ENCODE measurements around the gene RHOXF2. TPM values are rescaled to one million over a fixed set of nuclear protein-coding genes. Genes with fewer than 3 reads are reported as not detected.
A peak's percentile ranks its signal among the peaks of the same experiment; 100 is the strongest.
"Not testable (repeated sequence)": the region's sequence is repeated elsewhere in the genome, so short reads cannot be mapped to it uniquely, and the experiment has no call there.

The RHOXF2 gene
- total RNA-seq, 1 donor from 2014 or later, result not detected

GRCh38 chrX:120145295-120145925, 13.0 kb upstream of the RHOXF2 start:
- Histone ChIP-seq H3K27ac (no peak overlapping the region), H3K4me1 (no peaks in the 10 kb centered on the region), H3K9me3 (no peaks in the 10 kb centered on the region), H3K4me3 (no peak overlapping the region), H3K27me3 (no peaks in the 10 kb centered on the region), H3K36me3 (no peaks in the 10 kb centered on the region)
- intact Hi-C loops (cut with DNase I), result no loop called here
- DNase-seq, result no peak
- TF ChIP-seq, protein P1, sequence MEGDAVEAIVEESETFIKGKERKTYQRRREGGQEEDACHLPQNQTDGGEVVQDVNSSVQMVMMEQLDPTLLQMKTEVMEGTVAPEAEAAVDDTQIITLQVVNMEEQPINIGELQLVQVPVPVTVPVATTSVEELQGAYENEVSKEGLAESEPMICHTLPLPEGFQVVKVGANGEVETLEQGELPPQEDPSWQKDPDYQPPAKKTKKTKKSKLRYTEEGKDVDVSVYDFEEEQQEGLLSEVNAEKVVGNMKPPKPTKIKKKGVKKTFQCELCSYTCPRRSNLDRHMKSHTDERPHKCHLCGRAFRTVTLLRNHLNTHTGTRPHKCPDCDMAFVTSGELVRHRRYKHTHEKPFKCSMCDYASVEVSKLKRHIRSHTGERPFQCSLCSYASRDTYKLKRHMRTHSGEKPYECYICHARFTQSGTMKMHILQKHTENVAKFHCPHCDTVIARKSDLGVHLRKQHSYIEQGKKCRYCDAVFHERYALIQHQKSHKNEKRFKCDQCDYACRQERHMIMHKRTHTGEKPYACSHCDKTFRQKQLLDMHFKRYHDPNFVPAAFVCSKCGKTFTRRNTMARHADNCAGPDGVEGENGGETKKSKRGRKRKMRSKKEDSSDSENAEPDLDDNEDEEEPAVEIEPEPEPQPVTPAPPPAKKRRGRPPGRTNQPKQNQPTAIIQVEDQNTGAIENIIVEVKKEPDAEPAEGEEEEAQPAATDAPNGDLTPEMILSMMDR (IDR thresholded peaks at IDR 0.05), result no peak
- no peak for ATAC-seq

GRCh38 chrX:120146323-120146722, 12.1 kb upstream of the RHOXF2 start:
- not testable (repeated sequence) for H3K9me3 ChIP-seq

GRCh38 chrX:120147537-120147936, 10.9 kb upstream of the RHOXF2 start:
- Histone ChIP-seq H3K27me3 (no peaks in the 10 kb centered on the region), H3K27ac (no peak overlapping the region), H3K36me3 (no peaks in the 10 kb centered on the region), H3K4me3 (no peak overlapping the region), H3K4me1 (no peaks in the 10 kb centered on the region), H3K9me3 (no peaks in the 10 kb centered on the region)
- TF ChIP-seq, protein P1 (IDR thresholded peaks at IDR 0.05), result no peak
- intact Hi-C loops (cut with DNase I), result no loop called here
- DNase-seq (no peak), ATAC-seq (no peak)

More at GRCh38 chrX:120146323-120146722, 12.1 kb upstream of the RHOXF2 start:
- H3K4me1 ChIP-seq; H3K27me3 ChIP-seq; ATAC-seq; H3K27ac ChIP-seq; DNase-seq; H3K4me3 ChIP-seq; H3K36me3 ChIP-seq; intact Hi-C loops (cut with DNase I): not testable (repeated sequence)

GRCh38 chrX:120150109-120150744, 8.2 kb upstream of the RHOXF2 start:
- DNase-seq; H3K4me3 ChIP-seq; H3K27me3 ChIP-seq; intact Hi-C loops (cut with DNase I); H3K27ac ChIP-seq; H3K9me3 ChIP-seq; H3K4me1 ChIP-seq; H3K36me3 ChIP-seq: not testable (repeated sequence)
- peak; percentile 68 for ATAC-seq

- H3K27me3 ChIP-seq; H3K36me3 ChIP-seq; H3K9me3 ChIP-seq; DNase-seq; intact Hi-C loops (cut with DNase I); H3K4me3 ChIP-seq; H3K27ac ChIP-seq; ATAC-seq; H3K4me1 ChIP-seq: not testable (repeated sequence)
Observed at GRCh38 chrX:120159086-120159485, 673 bp downstream of the RHOXF2 start.

GRCh38 chrX:120193254-120193653, 34.8 kb downstream of the RHOXF2 start:
- H3K4me3 ChIP-seq; H3K9me3 ChIP-seq; H3K27ac ChIP-seq; H3K36me3 ChIP-seq; H3K27me3 ChIP-seq; H3K4me1 ChIP-seq; intact Hi-C loops (cut with DNase I); DNase-seq; ATAC-seq: not testable (repeated sequence)

- intact Hi-C loops (cut with DNase I); DNase-seq; H3K36me3 ChIP-seq; H3K9me3 ChIP-seq; H3K27me3 ChIP-seq; ATAC-seq; H3K27ac ChIP-seq; H3K4me1 ChIP-seq; H3K4me3 ChIP-seq: not testable (repeated sequence)
Observed at GRCh38 chrX:120193720-120194119, 35.3 kb downstream of the RHOXF2 start.

- H3K36me3 ChIP-seq; H3K4me1 ChIP-seq; H3K9me3 ChIP-seq; ATAC-seq; intact Hi-C loops (cut with DNase I); H3K27ac ChIP-seq; H3K4me3 ChIP-seq; H3K27me3 ChIP-seq; DNase-seq: not testable (repeated sequence)
Observed at GRCh38 chrX:120195786-120196185, 37.4 kb downstream of the RHOXF2 start.

DNA sequence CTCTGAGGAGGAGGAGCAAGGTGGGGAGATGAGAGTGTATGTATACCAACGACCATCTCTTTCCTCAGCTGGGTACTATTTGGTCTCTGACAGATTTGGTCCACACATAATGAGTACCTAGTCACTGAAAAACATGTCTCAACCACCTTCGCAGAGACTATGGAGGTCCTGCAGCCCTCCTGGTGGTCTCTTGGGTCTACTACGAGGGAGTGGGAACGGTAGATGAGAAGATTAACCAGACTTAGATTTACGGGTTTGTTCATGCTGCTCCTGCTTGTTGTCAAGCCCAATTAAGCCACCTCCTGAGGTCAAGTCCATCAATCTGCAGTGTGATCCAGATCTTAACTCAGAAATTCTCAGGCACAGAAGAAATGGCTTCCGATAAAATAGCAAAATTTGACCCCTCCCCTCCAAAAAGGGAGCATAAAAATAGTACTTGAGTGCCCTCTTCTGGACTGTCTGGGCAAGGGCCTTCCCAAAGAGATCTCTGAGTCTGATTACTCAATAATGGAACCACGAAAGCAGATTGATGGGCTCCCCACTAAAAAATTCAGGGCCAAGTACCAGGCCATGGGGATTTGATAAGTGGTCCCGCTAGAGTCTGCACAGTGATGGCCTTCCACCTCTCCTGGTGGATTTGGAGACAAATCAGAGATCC, 38.3 kb downstream of the RHOXF2 start:
- H3K9me3 ChIP-seq; H3K4me1 ChIP-seq; DNase-seq; H3K27me3 ChIP-seq; H3K36me3 ChIP-seq; H3K4me3 ChIP-seq; intact Hi-C loops (cut with DNase I); H3K27ac ChIP-seq: not testable (repeated sequence)
- ATAC-seq, result peak; percentile 46
